Glomerular endothelial cell (primary cell): Measurements from ENCODE around the gene COL7A1. TPM values are rescaled to one million over a fixed set of nuclear protein-coding genes. Genes with fewer than 3 reads are reported as not detected.
A peak's percentile ranks its signal among the peaks of the same experiment; 100 is the strongest.

Experiments used
- DNase-seq: peaks from one replicate; pipeline ENCODE4 v3.0.0-alpha.2; 2011; ENCODE audit warnings: low read depth, low spot score; ENCODE audit errors: extremely low read depth
- total RNA-seq: library from RNA; depleted of rRNA; stranded (reverse); fragments of >200 nt; gene quantifications from 2 replicates; pipeline ENCODE4 v1.2.3, GENCODE V29; 2015

COL7A1 gene
- total RNA-seq: 20.0 and 25.0 TPM in 2 replicates

DNA sequence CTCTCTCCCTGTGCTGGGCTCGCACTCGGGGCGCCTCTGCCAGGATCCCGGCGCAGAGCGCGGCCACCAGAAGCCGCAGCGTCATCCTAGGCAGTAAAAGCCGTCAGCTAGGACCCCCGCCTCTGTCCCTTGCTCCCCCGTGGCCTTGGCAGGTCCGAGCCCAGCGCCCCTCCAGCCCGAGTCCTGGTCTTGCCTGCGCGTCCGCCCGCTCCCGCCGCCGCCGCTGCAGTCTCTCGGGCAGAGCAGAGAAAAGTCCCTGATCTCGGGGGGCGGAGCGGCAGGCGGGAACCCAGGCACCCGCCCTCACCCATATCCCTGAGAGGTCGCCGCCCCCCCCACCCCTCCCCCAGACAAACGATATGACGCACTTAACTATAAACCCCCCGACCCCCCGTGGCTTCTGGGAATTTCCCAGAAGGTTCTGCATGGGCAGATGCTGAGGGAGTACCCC is at the start of gene COL7A1:
COL7A1 (minus strand) TSS at position 255 of the 451 bp plus-strand sequence; CDS start at position 85, 170 bp downstream.
- no peak for DNase-seq

DNA sequence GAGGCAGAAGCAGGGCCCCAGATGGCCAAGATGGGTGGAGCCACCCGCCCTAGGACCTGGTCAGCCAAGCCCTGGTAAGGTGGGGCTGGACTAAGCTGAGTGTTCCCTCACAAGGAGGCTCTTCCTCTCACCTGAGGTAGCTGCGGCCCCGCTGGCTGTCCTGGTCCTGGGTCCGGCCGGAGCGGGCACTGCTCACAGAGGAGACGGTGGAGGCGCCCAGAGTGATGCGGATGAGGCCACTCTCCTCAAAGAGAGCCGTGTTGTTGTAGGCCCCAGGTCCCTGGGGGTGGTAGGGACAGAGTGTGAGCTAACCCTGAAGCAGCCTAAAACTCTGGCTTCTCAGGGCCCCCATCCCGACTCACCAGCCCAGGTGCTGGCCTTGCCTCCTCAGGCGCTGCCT is 47.5 kb upstream of the COL7A1 start:
- DNase-seq: no peak

DNA sequence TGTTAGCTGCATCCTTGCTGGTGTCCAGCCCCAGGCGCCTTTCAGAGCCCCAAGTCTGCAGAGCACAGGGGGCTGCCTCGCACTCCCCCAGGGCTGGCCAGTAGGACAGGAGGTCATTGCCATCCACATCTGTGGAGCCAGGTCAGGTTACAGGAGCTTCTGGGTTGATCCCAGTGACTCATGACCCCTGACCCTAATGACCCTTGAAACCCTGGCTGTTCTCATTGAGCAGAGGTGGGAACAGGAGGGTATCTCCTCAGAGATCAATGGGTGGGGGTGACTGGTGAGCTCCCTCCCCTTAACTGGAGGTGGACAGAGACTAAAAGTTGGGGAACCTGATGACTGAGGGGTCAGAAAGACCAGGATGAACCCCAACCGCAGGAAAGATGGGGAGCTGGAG is 46.3 kb upstream of the COL7A1 start:
- DNase-seq: no peak

- DNase-seq: no peak
Measured at GRCh38 chr3:48639944-48640606, 44.9 kb upstream of the COL7A1 start.

- no peak for DNase-seq
Measured at GRCh38 chr3:48637305-48637704, 42.2 kb upstream of the COL7A1 start.

- DNase-seq: no peak
Measured at GRCh38 chr3:48636149-48636655, 41.1 kb upstream of the COL7A1 start.

DNA sequence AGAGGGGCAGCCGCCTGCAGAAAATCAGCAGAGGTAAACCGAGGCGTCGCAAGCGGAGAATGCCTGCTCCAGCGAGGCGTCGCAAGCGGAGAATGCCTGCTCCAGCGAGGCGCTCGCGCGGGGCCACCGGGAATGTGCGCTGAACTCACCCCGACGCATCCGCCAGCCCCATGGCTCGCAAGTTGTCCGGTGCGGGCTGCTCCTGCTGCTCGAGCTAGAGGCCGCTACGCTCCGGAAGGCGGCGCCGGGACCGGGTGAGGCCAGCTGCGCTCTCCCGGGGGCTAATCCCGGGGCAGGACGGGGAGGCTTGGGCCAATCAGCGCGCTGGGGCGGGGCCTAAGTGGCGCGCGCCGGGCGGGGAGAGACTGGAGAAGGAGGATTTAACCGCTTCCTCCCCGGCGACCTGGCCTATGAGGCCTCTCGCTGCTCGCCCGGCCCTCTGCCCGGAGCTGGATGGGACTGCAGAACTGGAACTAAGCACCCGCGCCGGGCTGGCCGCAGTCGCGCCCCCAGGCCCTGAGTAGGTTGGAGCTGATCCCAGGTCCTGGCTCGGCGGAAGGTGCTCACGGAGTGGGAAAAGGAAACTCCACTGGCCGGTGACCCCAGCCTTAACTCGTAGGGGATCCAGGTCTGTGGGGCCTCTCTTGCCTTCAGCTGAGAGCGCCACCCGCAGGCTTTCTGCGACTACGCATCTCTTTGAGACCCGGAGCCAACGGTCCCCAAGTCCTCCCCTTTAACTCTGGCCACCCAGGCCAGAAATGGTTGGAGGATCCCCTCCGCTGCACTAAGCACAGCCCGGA is 40.3 kb upstream of the COL7A1 start, which contains the start of gene SLC26A6:
SLC26A6 (minus strand) TSS at position 240 of the 800 bp plus-strand sequence; CDS start at position 172, 68 bp downstream.
- DNase-seq: peak; percentile 42

- DNase-seq: no peak
Measured at GRCh38 chr3:48634661-48635221, 39.6 kb upstream of the COL7A1 start.

DNA sequence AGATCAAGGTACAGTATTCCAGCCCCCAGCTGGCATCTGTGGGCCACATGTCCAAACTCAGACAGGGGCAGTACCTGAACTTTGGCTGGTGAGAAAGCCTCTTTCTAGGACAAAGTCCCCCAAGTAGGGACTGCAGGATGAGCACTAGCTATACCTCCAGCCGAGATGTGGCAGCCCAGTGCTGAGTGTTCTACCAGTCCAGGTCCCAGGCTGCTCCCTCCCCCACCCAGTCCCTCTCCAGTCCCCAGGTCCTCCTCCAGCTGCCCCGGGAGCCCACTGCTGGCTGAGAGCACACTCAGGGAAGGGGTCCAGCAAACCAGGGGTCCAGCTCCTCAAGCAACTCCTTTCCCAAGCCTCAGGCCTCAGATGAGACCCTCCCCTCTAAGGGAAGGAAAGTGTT is 38.6 kb upstream of the COL7A1 start:
- DNase-seq: no peak

DNA sequence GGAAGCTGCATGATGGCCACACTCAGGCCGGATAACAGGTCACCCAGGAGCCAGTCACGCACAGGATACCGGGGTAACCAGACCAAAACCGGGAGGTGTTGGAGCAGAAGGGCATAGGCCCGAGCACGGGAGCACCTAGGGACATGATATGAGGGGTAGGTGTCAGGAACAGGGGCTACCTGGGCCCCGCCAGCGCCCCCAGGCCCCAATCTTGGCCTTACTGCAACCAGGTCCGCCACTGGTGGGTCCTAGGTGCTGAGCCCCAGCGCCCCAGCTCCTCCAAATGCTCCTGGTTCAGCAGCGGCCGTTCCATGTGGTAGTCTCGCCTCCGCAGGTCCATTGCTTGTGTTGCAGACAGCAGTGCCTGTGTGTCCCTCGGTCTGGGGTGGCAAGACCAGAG is 38.1 kb upstream of the COL7A1 start:
- DNase-seq: no peak

GRCh38 chr3:48631516-48632448 is 36.7 kb upstream of the COL7A1 start:
- DNase-seq: no peak

DNA sequence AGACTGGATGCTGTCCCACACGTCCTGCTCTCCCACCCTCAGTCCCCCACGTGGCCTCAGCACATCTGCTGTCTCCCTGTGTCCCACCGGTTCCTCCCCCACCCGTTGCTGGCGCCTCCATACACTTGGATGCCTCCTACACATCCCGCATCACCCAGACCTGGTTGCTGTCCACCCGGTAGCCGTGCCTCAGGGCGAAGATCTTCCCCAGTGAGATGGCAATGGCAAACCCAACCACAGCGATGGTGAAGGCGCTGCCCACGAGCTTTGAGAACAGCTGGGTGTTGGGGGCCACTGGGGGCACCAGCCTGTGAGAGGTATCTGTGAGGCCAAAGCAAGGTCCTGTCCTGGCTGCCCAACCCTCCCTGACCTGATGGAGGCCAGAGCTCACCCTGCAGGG is 35.7 kb upstream of the COL7A1 start:
- no peak for DNase-seq

- no peak for DNase-seq
Measured at GRCh38 chr3:48630407-48630806, 35.3 kb upstream of the COL7A1 start.

DNA sequence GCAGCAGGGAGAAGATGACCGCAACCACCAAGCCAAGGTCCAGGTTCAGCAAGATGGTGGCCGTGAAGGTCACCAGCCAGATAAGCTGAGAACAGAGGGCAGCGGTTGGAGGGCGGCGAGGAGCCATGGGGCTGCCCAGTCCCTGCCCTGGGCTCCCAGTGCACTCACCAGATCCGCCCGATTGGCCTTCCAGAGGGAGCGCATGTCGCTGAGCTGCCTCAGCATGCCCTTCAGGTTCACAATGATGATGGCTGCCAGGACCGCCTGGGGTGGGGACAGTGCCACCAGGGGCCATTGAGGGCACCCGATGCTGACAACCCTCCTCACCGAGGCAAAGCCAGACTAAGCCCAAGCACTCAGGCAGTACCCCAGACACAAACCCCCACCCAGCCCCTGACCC is 34.8 kb upstream of the COL7A1 start:
- no peak for DNase-seq

DNA sequence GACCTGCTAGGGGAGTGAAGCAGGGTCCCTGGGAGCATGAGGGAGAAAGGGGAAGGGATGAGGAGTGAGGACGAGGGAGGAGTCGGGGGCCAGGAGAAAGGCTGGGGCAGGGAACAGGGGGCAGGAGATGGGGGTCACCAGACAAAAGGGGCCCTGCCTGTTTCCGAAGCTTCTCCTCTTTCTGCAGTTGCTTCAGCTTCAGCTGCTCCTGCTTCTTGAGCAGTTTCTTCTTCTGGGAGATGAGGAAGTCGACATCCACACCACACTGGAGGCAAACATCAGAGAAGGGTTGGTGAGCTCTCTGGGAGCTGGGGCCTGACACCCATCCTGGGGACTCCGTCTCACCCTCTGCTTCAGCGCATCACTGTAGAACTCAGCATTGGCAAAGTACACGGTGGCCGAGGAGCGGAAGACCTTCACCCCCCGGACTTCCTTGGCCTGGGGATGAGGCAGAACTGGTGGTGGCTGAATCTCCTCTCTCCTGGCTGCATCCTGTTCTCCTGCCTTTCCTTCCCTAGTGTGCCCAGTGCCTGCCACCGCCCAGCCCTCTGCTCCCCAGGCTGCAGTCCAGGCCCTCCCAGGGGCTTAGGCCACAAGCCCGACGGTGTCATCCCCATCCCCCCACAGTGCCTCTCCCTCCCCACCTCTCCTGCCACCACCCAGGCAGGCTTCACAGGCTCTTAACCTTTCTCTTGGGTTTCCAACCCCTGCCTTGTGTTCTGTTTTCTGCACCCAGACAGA is 33.3 kb upstream of the COL7A1 start:
- DNase-seq: no peak

DNA sequence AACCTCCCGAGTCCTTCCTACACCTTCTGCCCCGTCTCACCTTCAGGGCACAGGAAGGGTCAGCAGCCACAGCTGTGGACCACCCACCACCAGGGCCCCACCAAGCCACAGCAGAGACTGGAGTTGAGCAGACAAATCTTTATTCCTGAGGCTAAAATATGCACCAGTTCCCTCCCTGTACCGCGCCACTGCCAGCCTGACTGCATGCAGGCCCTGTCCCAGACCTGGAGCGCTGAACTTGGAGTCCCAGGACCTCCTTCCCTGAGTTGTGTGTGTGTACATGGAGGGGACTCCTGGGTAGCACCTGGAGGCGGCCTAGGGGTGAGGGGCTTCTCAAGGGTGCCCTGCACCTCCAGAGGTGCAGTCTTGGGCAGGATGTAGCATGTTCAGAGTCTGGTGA is 30.5 kb upstream of the COL7A1 start:
- no peak for DNase-seq

GRCh38 chr3:48624767-48625166 is 29.6 kb upstream of the COL7A1 start:
- no peak for DNase-seq

GRCh38 chr3:48623851-48624547 is 28.9 kb upstream of the COL7A1 start:
- DNase-seq: no peak

DNA sequence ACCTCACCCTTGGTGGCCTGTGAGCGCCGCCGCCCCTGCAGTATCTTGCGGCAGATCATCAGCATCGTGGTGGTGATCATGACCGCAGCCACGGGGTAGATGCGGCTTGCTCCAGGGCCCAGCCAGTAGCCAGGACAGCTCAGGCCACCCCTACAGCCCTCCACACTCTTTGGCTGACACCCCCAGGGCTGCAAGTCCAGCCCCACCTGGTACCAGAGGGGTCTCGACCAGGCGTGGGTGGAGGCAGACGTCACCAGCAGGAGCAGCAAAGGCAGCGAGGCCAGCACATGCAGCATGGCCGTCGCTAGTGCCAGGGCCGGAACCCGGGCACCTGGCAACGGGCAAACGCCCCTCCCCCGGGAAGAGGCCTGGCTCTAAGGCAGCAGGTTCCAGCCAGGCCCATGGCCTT is 26.3 kb upstream of the COL7A1 start, which contains the start of gene TMEM89:
TMEM89 (minus strand) TSS at position 309 of the 409 bp plus-strand sequence; CDS start at position 296, 13 bp downstream.
- DNase-seq: no peak
